GM13977 (cell line): ENCODE measurements around the gene RNASE4.

Experiments
- DNase-seq: peaks from one replicate; pipeline ENCODE4 v3.0.0; 2012; ENCODE audit warnings: low spot score
- CTCF ChIP-seq: IDR thresholded peaks from 2 replicates; pipeline ENCODE4 v1.5.1; 2012; ENCODE audit warnings: mild to moderate bottlenecking, control low read depth; ENCODE audit not compliant: insufficient read depth; ENCODE audit errors: extremely low read depth, missing control alignments
- in situ Hi-C: fragments of 300-500 bp; cut with MboI; formaldehyde crosslinking; loops from one replicate; pipeline ENCODE4 v1.12.0; 2022; ENCODE audit warnings: low sequenced_read_pairs, low pct_unique_long_range_greater_than_20kb, mixed read lengths, inconsistent platforms; ENCODE audit not compliant: unreplicated experiment

Gene RNASE4

GRCh38 chr14:20711685-20712084, 27.3 kb downstream of the RNASE4 start:
- no peak for DNase-seq
- TF ChIP-seq CTCF = no peak
- in situ Hi-C loops = no loop called here

GRCh38 chr14:20712904-20713303, 28.5 kb downstream of the RNASE4 start:
- no peak for DNase-seq
- in situ Hi-C loops = no loop called here
- TF ChIP-seq CTCF = no peak

- no peak for TF ChIP-seq CTCF
- in situ Hi-C loops = no loop called here
Observed at GRCh38 chr14:20714593-20715250, 30.4 kb downstream of the RNASE4 start.

GRCh38 chr14:20719777-20720176, 35.4 kb downstream of the RNASE4 start:
- in situ Hi-C loops = no loop called here
- DNase-seq = no peak
- TF ChIP-seq CTCF = no peak

More at GRCh38 chr14:20714593-20715250, 30.4 kb downstream of the RNASE4 start:
- DNase-seq = no peak

GRCh38 chr14:20720741-20721140, 36.4 kb downstream of the RNASE4 start:
- no peak for TF ChIP-seq CTCF
- DNase-seq = no peak
- in situ Hi-C loops = no loop called here

- in situ Hi-C loops = no loop called here
- DNase-seq = no peak
- TF ChIP-seq CTCF = no peak
Observed at GRCh38 chr14:20722016-20722415, 37.7 kb downstream of the RNASE4 start.
